SH-SY5Y (cell line): ENCODE results near the gene OSBPL10.
A peak's percentile ranks its signal among the peaks of the same experiment; 100 is the strongest.

Experiments used
- GATA2 ChIP-seq: IDR thresholded peaks from 2 replicates; pipeline ENCODE4 v1.6.1; 2011; ENCODE audit warnings: mild to moderate bottlenecking, low read depth, low read length
- GATA3 ChIP-seq: IDR thresholded peaks from 2 replicates; pipeline ENCODE4 v1.6.1; 2011; ENCODE audit warnings: low read depth, mild to moderate bottlenecking, low read length, moderate library complexity

The OSBPL10 gene

DNA sequence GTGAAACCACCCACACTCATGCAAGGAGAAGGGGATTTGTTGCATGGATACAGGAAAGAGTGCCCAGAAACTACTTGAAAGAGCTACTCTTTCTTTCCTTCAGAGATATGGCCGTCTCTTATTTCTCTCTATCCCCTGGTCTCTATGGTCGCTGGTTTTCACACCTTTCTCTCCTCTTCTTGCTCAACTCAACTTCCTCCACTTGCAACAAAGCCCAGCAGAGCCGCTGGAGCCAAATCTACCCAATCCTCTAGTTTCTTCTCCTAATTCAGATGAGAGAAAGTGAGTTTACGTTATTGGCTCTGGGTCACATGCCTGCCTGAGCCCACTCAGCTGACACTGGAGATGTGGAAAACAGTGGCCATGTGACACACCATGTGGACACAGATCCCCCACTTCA lies 215.2 kb downstream of the OSBPL10 start:
- no peak for TF ChIP-seq GATA2
- no peak for TF ChIP-seq GATA3

DNA sequence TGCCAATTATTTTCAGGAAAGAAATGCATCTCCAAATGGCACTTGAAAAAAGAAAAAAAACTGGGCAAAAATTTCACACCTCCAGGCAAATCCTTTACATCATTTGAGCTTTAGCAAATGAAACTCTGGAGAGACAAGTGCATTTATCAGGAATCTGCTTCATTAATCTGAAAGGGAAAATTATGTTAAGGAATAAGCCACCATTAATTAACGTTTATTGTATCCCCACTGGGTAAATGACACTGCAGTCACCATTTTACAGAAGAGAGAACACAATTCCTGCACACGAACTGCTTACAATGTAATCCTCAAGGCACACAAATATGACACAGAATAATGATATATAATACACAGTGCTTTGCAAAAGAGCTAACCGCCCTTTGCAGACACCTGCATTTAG lies 217.3 kb downstream of the OSBPL10 start:
- no peak for TF ChIP-seq GATA3
- no peak for TF ChIP-seq GATA2

DNA sequence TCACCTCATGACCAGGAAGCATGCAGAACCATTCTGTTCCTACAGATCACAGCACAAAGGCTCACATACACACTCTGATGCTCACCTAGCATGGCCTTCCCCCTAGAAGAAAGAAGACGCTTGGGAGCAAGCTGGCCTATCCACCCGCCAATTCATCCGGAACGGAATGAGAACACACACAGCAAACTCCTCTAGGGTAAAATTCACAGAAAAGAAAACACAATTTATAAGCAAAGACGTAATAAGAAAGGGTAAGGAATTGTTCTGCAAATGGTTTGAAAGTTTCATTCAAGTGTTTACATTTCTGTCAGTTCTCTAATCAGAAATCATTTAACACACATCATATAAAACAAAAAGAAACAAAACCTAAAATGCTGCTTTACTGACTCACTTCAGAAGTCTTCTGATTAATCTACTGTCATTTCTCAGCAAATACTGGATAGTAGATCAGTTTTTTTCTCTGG lies 218.1 kb downstream of the OSBPL10 start:
- TF ChIP-seq GATA3: no peak
- no peak for TF ChIP-seq GATA2

DNA sequence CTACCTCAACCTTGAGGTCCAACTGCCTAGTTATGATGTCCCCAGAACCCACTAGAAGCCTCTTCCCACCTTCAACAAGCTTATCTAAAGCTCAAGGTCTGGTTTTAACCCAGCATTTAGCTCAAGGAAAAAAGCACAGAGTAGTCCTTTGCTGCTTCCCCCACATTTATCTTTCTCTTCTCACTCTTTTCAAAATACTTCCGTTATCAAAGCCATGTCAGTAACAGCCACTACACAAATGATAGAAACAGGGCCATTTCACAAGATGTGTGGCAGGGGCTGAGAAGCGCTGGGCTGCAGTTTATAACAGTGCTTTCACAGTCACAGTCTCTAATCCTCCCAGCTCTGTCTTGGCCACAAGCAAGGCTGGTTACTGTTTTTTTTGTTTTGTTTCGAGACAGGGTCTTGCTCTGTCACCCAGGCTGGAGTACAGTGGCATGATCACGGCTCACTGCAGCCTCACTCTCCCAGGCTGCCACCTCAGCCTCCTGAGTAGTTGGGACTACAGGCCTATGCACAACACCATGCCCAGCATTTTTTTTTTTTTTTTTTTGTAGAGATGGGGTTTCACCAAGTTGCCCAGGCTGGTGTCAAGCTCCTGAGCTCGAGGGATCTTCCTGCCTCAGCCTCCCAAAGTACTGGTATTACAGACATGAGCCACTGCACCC lies 218.8 kb downstream of the OSBPL10 start:
- TF ChIP-seq GATA2: no peak
- TF ChIP-seq GATA3: no peak

DNA sequence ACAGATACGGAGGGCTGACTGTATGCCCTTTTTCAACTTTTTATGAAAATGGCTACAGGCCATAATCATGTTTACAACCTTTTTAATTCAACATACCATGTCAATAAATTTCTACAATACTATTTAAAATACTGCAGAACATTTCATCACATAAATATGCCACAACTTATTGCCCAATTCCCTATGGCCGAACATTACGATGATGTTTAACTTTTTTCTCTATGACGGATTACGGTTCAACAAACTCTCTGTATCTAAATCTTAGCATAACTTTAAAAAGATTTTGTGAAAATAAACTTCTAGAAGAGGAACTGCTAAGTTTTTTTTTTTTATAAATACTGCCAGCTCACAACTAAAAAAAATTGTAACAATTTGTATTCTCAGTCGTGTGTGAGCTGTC lies 220.4 kb downstream of the OSBPL10 start:
- TF ChIP-seq GATA2: no peak
- TF ChIP-seq GATA3: no peak

DNA sequence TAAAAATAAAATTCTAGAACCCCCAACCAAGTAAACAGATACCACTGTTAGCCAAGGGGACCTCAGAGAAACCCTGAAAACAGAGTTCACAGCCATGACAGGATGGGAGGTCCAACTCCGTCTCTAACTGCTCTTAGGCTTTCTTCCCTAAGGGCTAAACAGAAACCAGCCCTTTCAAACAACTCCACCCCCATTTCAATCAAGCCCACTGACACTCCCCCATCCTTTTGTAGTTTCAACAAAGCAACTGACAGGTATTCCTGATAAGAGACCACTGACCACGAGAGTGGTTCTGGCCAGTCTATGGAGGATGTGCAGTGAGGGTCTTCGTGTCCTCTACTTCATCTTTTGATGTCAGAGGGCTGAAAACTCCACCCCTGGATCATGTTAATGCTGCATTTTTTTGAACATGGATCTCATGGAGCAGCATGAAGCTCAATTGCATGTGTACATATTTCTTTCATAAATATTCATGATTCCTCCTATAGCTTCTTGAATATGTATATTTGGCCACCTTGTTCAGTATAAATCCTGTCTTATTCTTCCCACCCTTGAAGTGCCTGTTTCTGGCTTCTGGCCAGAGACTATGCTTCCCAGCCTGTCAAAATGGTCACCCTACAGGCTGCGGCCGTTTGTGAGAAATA lies 222.6 kb downstream of the OSBPL10 start:
- TF ChIP-seq GATA2: no peak
- TF ChIP-seq GATA3: no peak

DNA sequence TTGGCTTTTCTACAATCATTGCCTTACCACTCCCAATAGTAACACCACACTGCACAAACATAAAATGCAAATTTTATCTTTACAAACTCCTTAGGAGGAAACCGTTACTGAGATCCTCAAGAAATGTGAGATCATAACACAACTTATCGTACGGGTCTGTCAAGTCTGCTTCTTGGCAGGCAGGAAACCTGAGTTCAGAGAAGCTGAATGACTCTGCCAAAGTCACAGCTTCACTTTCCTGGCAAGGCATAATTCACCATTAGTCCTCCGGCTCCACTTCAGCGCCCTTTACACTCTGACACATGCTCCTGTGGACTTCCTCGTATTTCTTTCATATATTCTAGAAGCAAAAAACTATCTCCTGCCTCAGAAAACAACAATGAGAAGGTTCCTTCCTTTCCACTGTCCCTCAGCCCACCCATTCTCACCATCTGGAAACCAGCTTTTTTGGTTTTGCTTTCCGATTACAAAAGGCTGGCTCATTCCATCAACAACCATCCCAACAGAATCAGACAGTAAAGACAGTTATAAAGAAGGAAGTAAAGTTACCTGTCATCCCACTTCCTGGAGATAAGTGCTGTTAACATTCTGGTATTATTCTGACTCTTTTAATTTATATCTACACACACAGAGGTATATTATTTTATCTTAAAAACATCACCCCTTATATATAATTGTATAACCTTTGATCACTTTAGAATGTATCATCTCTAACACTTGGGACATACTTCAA lies 225.0 kb downstream of the OSBPL10 start:
- TF ChIP-seq GATA3: no peak
- no peak for TF ChIP-seq GATA2

DNA sequence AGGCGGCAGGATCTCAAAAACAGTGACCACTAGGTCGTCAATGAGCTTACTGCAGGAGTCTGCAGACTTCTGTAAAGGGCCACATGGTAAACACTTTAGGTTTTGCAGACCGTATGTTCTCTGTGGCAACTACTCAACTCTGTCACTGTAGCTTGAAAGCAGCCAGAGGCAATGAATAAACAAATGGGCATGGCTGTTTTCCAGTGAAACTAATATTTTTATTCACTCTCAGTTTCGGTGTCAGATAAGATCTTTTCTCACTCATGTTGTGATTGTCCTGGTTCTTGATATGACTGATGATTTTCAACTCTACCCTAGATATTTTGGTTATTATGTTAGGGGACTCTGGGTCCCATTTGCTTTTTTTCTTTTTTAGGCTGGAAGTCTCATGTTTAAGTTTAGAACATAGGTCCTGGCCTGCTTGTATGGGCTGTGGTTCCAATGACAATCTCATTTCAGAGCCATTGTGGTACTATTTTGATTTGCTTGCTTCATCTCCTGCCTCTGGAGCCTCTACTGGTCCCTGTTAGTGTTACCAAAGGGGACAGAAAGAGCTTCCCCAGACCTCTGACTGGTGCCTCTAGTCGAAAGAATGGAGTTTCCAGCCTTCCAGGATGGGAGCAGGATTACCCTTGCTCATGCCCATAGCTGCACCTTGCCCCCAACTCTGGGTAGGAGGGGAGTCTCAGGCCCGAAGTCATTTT lies 226.3 kb downstream of the OSBPL10 start:
- TF ChIP-seq GATA3 (peak; percentile 57), GATA2 (peak; percentile 69)

DNA sequence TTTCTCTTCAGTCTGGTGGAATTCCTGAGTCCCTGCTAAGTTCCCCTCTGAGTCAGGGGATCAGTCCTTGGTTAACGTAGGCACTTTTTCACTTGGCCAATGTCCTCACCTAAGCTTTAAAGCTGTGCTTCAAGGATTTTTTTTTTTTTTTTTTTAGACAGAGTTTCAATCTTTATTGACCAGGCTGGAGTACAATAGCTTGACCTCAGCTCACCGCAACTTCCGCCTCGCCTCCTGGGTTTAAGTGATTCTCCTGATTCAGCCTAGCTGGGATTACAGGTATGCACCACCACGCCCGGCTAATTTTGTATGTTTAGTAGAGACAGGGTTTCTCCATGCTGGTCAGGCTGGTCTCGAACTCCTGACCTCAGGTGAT lies 228.0 kb downstream of the OSBPL10 start:
- TF ChIP-seq GATA2 (no peak), GATA3 (no peak)

DNA sequence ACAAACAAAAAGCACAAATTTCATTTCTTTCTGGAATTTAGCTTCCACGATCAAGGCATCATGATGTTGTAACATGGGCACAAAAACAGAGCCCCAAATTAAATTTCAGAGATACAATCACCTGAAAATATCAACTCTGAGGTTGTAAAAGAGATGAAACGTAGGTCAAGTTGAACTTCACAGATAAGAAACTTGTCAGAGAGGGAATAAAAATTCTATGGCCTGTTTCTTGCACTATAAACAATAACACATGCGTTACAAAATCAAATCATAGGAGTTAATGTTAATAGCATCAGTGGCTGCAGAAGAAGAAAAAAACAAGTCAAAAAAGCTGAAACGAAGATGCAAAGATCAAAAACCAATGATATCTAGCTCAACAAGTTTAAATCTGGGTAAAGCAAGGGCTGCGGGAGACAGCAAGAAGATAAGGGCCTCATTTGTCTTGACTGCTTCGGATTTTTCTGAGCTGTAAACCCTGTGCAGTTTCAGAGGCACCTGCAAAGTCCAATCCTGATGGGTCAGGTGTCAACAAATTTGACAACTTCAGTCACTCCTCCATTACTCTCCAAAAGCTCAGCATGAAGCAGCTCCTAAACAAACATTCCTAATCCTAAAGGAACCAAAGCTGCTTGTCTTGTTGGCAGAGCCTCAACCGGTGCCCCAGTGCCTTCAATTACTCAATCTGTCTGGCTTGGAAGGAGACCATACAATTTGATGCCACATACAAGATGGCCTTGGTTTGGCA lies 228.6 kb downstream of the OSBPL10 start:
- TF ChIP-seq GATA2: no peak
- no peak for TF ChIP-seq GATA3

DNA sequence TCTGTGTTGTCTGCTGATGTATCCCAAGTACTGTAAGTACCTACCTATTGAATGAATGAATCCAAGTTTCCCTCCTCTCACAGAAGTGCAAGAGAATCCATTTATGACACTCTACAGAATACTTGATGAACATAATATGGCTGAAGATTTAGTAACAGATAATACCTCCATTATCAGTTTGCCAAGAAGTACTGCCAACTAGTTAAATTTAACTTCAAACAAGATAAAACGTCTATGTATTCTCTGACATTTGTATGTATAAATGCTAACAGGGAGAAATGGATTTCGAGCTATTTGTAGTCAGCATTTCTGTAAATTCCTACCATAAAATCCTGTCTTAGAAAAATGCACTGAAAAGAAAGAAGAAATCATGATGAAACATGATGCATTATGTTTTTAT lies 230.7 kb downstream of the OSBPL10 start:
- TF ChIP-seq GATA2 (no peak), GATA3 (no peak)

DNA sequence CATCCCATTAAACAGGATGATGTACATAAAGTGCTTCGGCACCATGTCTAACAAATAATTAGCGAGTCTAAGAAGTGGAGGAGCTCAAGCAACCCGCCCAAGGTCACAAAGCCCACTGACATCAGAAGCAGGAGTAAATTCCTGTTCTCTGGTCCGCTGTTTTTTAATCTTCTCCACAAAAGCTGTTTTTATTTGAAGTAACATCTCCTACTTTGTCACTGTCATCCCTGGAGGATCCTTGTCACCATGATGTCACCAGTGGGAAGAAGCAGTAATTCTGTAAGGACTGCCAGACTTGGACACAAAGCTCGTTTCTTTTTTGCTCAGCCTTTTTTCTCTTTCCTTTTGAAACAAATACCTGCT lies 232.1 kb downstream of the OSBPL10 start:
- TF ChIP-seq GATA2 (no peak), GATA3 (no peak)

DNA sequence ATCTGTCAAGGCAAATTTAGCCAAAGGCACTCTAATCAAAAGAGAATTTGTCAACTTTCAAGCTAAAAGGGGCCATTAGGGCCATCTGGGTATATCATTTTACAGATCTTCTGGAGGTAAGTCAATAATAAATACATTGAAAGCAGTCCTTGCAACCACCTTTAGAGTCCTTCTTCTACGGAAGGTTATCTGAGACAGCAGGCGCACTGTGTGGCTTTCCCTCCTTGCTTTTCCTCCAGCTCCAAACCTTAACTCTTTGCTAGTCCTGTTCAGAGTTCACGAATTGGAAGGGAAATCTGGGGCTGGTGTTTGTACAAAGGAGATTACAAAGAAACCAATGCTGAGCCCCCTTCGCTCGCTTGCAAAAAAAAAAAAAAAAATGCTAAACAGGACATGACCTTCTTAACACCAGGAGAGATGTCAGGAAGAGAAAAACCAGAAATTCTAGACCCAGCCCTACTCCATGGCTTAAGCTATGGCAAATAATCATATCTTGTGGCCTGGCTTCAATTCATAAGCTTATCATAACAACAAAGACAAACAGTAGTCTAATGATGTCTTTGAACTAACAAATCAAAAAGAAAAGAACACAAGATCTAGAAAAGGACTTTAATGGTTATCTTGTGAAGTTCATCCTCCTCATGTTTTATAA lies 232.7 kb downstream of the OSBPL10 start:
- peak; percentile 48; the same call in 1 of the 2 replicates for TF ChIP-seq GATA2
- no peak for TF ChIP-seq GATA3
